GM12873 (cell line): Measurements from ENCODE around the gene STAT4.

Experiments
- TF ChIP-seq, protein P1 (sequence below): IDR thresholded peaks from 2 replicates; pipeline ENCODE4 v1.5.1; 2012; ENCODE audit warnings: low read depth, mild to moderate bottlenecking, moderate library complexity, low read length, control low read depth; ENCODE audit not compliant: insufficient read depth; ENCODE audit errors: missing control alignments

Gene STAT4

GRCh38 chr2:191066197-191066918, 84.4 kb downstream of the STAT4 start:
- TF ChIP-seq, protein P1, sequence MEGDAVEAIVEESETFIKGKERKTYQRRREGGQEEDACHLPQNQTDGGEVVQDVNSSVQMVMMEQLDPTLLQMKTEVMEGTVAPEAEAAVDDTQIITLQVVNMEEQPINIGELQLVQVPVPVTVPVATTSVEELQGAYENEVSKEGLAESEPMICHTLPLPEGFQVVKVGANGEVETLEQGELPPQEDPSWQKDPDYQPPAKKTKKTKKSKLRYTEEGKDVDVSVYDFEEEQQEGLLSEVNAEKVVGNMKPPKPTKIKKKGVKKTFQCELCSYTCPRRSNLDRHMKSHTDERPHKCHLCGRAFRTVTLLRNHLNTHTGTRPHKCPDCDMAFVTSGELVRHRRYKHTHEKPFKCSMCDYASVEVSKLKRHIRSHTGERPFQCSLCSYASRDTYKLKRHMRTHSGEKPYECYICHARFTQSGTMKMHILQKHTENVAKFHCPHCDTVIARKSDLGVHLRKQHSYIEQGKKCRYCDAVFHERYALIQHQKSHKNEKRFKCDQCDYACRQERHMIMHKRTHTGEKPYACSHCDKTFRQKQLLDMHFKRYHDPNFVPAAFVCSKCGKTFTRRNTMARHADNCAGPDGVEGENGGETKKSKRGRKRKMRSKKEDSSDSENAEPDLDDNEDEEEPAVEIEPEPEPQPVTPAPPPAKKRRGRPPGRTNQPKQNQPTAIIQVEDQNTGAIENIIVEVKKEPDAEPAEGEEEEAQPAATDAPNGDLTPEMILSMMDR: no peak

DNA sequence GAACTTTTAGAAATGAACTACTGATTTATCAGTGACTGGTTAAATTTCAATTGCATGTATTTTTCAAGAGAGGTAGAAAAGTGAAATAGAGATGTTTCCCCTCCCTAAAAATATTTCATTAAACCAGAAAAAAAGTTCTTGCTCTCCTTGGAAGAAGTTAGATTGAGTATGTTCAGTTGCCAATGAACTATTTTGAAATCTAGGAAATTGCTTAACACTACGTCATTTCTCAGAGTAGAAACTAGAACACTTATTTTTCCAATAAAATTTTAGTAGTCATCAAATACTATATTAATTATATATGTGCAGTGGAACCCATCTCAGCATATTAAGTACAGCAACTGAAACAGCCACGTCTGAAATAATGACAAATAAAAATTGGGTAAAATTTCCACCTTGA, 85.0 kb downstream of the STAT4 start:
- TF ChIP-seq, protein P1: no peak

GRCh38 chr2:191064590-191064989, 86.2 kb downstream of the STAT4 start:
- TF ChIP-seq, protein P1: no peak

DNA sequence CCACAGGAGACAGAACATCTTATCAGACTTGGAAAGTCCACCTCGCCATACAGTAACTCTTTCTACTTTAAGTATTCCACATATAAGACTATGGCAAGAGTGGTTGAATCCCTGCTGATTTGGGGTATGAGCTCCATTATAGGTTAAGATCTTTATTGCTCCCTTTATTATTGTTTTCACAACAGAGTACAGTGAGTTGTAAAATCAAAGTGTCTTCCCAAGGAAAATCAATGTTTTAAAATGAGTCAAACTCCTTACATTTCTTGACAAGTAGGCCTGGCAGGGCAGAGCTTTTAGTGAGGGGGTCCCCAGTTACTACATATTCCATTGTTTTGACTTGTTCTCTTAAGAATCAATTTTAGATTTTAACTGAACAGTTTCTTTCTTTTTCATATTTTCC, 87.2 kb downstream of the STAT4 start:
- TF ChIP-seq, protein P1: no peak

DNA sequence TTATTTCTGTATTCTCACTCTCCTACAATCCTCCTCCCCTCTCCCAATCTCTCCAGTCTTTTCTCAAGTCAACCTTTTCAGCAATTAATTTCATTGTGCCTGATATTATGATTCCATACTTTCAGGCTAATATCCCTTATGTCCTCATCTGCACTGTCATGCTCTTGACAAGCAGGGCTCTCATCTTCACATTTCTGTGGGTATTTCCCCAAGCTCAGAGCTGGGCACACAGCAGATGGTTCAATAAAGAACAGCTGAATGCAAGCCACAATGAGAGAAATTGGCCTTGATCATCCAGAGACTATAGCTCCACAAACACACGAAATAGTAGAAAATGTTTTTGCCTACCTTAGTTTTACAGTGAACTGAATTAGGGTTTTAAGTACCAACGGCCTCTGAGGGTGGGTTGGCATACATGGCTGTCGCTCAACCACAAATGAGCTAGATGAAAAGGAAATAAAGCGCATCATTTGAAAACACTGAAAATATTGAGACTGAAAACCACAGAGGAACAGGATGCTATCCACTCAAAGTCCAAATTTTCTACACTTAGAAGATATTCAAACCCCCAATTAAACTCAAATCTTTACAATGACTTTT, 89.3 kb downstream of the STAT4 start:
- TF ChIP-seq, protein P1: no peak

DNA sequence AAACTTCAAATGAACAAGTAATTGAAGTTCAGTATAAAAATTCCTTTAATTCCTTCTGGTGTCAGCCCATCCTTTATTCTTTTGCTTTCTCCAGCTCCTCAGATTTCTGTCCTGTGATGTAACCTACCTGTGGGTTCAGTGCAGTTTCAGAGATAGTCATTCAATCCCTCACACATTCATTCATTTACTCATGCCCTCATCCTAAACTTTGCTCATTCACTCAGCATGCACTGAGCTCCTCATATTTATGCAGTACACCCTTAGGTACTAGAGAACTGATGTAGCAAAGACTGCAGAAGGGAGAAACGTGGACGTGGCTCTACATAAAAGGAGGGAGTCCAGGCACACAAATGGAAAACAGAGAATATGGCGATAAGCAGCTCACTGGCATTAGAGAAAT, 91.5 kb downstream of the STAT4 start:
- TF ChIP-seq, protein P1: no peak

DNA sequence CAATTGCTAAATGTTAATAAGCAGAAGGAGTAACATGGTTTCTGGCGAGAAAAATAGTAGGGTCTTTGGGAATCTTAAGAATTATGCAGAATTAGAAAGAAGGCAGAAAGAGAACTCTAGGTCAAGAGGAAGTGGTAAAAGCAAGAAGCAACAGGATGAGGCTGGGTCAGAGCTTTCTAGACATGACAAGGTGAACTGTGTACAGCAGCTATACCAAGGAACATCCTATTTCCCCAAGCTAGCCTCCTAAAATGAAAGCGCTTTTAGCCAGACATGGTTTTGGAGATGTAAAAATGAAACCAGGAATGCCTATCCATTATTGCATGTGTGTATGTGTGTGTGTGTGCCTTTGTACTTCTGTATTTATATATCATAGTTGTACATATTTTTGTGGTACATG, 94.6 kb downstream of the STAT4 start:
- TF ChIP-seq, protein P1: no peak
